ENCODE measurements around the gene PPL.
"Not testable (repeated sequence)": the region's sequence is repeated elsewhere in the genome, so short reads cannot be mapped to it uniquely, and the experiment has no call there.

The PPL gene

GRCh38 chr16:4909825-4910224 lies 27.1 kb downstream of the PPL start:
- no peak for FAIRE-seq

GRCh38 chr16:4908854-4909401 lies 28.0 kb downstream of the PPL start:
- no peak for FAIRE-seq

- no peak for FAIRE-seq
Measured at GRCh38 chr16:4904942-4905615, 31.9 kb downstream of the PPL start.

GRCh38 chr16:4904108-4904941 lies 32.6 kb downstream of the PPL start:
- FAIRE-seq, result no peak

- FAIRE-seq, result no peak
Measured at GRCh38 chr16:4902038-4902437, 34.9 kb downstream of the PPL start.

- FAIRE-seq, result no peak
Measured at GRCh38 chr16:4900750-4901149, 36.2 kb downstream of the PPL start.

- FAIRE-seq, result no peak
Measured at GRCh38 chr16:4900036-4900435, 36.9 kb downstream of the PPL start.

GRCh38 chr16:4899474-4899846 lies 37.5 kb downstream of the PPL start:
- FAIRE-seq, result no peak

- FAIRE-seq, result no peak
Measured at GRCh38 chr16:4898811-4899473, 38.0 kb downstream of the PPL start.

GRCh38 chr16:4897328-4897727 lies 39.6 kb downstream of the PPL start:
- FAIRE-seq, result no peak

- FAIRE-seq, result not testable (repeated sequence)
Measured at GRCh38 chr16:4896761-4897160, 40.2 kb downstream of the PPL start.

- no peak for FAIRE-seq
Measured at GRCh38 chr16:4895366-4895765, 41.6 kb downstream of the PPL start.

- no peak for FAIRE-seq
Measured at GRCh38 chr16:4894276-4895150, 42.4 kb downstream of the PPL start.

GRCh38 chr16:4893103-4893862 lies 43.7 kb downstream of the PPL start:
- FAIRE-seq, result no peak

GRCh38 chr16:4892361-4893102 lies 44.4 kb downstream of the PPL start:
- no peak for FAIRE-seq

- no peak for FAIRE-seq
Measured at GRCh38 chr16:4891886-4892216, 45.1 kb downstream of the PPL start.

GRCh38 chr16:4891097-4891885 lies 45.7 kb downstream of the PPL start:
- no peak for FAIRE-seq

- no peak for FAIRE-seq
Measured at GRCh38 chr16:4890686-4891085, 46.3 kb downstream of the PPL start.

GRCh38 chr16:4890026-4890425 lies 46.9 kb downstream of the PPL start:
- FAIRE-seq, result no peak

- no peak for FAIRE-seq
Measured at GRCh38 chr16:4888428-4889135, 48.4 kb downstream of the PPL start.

Data from colon (tissue), 2 donors.